ENCODE results near the gene ALKBH3. TPM values are rescaled to one million over a fixed set of nuclear protein-coding genes. Genes with fewer than 3 reads are reported as not detected.

ALKBH3 gene
- total and polyA plus RNA-seq, 2 experiments from 2014 or later = 23.8 to 27.2 TPM

GRCh38 chr11:43927070-43927469 lies 46.4 kb downstream of the ALKBH3 start:
- Histone ChIP-seq H3K4me3 (no peak overlapping the region), H4K20me1 (ENCODE audit: insufficient read depth, poor library complexity, severe bottlenecking) (no peaks in the 10 kb centered on the region), H2AFZ (no peak overlapping the region), H3K79me2 (no peaks in the 10 kb centered on the region), H3K9me2 (replicated peaks; ENCODE audit: insufficient read depth) (no peaks in the 10 kb centered on the region), H3K27me3 (no peaks in the 10 kb centered on the region), H3K36me3 (replicated peaks; ENCODE audit: insufficient read depth, low read depth) (no peaks in the 10 kb centered on the region), H3K4me1 (ENCODE audit: insufficient read depth) (peaks cover 21% of the 10 kb centered on the region), H3K4me2 (no peak overlapping the region), H3K27ac (no peak overlapping the region), H3K9me3 (ENCODE audit: low read depth) (no peaks in the 10 kb centered on the region)
- no peak for DNase-seq (ENCODE audit: low spot score)
- TF ChIP-seq CTCF (IDR thresholded peaks at IDR 0.05; ENCODE audit: poor library complexity) (no peak), EZH2phosphoT487 (IDR thresholded peaks at IDR 0.05; ENCODE audit: low read depth, severe bottlenecking, unreplicated experiment) (no peak), EZH2 (IDR thresholded peaks at IDR 0.05; ENCODE audit: borderline replicate concordance) (no peak)
- WGBS (ENCODE audit: low lambda C conversion rate, missing lambda C conversion rate) = 89% methylated on average over 2 of the region's 2 CpGs

- Histone ChIP-seq H3K4me3 (no peak overlapping the region), H3K27ac (no peak overlapping the region), H3K4me1 (ENCODE audit: insufficient read depth) (peaks cover 21% of the 10 kb centered on the region), H3K9me2 (replicated peaks; ENCODE audit: insufficient read depth) (no peaks in the 10 kb centered on the region), H3K36me3 (replicated peaks; ENCODE audit: insufficient read depth, low read depth) (no peaks in the 10 kb centered on the region), H3K9me3 (ENCODE audit: low read depth) (no peaks in the 10 kb centered on the region), H3K27me3 (no peaks in the 10 kb centered on the region), H3K79me2 (no peaks in the 10 kb centered on the region), H3K4me2 (no peak overlapping the region), H2AFZ (no peak overlapping the region), H4K20me1 (ENCODE audit: insufficient read depth, poor library complexity, severe bottlenecking) (no peaks in the 10 kb centered on the region)
- WGBS (ENCODE audit: low lambda C conversion rate, missing lambda C conversion rate) = 86% methylated on average over 13 of the region's 13 CpGs
- TF ChIP-seq CTCF (IDR thresholded peaks at IDR 0.05; ENCODE audit: poor library complexity) = no peak
- TF ChIP-seq EZH2phosphoT487 (IDR thresholded peaks at IDR 0.05; ENCODE audit: low read depth, severe bottlenecking, unreplicated experiment) = no peak
- TF ChIP-seq EZH2 (IDR thresholded peaks at IDR 0.05; ENCODE audit: borderline replicate concordance) = no peak
- no peak for DNase-seq (ENCODE audit: low spot score)
These were observed 47.5 kb downstream of the ALKBH3 start for GRCh38 chr11:43927925-43928707.

GRCh38 chr11:43928721-43929120 lies 48.1 kb downstream of the ALKBH3 start:
- Histone ChIP-seq H3K4me2 (no peak overlapping the region), H4K20me1 (ENCODE audit: insufficient read depth, poor library complexity, severe bottlenecking) (no peaks in the 10 kb centered on the region), H3K4me3 (no peak overlapping the region), H3K27me3 (no peaks in the 10 kb centered on the region), H3K9me2 (replicated peaks; ENCODE audit: insufficient read depth) (no peaks in the 10 kb centered on the region), H3K27ac (no peak overlapping the region), H3K9me3 (ENCODE audit: low read depth) (no peaks in the 10 kb centered on the region), H3K4me1 (ENCODE audit: insufficient read depth) (peaks cover 17% of the 10 kb centered on the region), H2AFZ (no peak overlapping the region), H3K79me2 (no peaks in the 10 kb centered on the region), H3K36me3 (replicated peaks; ENCODE audit: insufficient read depth, low read depth) (no peaks in the 10 kb centered on the region)
- no peak for DNase-seq (ENCODE audit: low spot score)
- WGBS (ENCODE audit: low lambda C conversion rate, missing lambda C conversion rate) = 96% methylated on average over 4 of the region's 4 CpGs
- TF ChIP-seq EZH2phosphoT487 (IDR thresholded peaks at IDR 0.05; ENCODE audit: low read depth, severe bottlenecking, unreplicated experiment) (no peak), EZH2 (IDR thresholded peaks at IDR 0.05; ENCODE audit: borderline replicate concordance) (no peak), CTCF (IDR thresholded peaks at IDR 0.05; ENCODE audit: poor library complexity) (no peak)
